ENCODE results near the gene SMG7. TPM values are rescaled to one million over a fixed set of nuclear protein-coding genes. Genes with fewer than 3 reads are reported as not detected.

The SMG7 gene
- total RNA-seq, 1 experiment from 2014 or later = 21.0 TPM

- no peak for DNase-seq (ENCODE audit: low read depth in 1 of 2, low spot score in 2 of 2)
- peaks cover 81% of the 10 kb centered on the region for H3K36me3 ChIP-seq
These were observed 72.4 kb downstream of the SMG7 start for GRCh38 chr1:183544598-183545297.

DNA sequence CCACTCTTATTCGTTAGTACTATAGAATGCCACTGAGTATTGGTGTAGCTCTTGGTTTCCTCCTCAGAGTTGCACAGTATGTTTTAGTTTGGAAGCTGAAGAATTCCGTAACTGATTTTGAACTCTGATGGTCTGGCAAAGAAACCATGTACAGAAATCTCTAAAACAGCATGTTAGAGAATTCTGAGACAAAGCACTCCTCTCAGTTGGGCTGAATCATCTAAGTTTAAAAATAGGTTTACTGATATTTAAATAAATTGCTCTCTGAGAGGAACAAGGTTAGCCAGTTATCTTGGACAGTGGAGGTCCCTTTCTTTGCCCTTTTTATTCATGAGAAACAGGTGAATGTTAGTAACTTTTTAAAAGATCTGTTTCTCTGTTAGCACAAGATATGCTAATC is 74.1 kb downstream of the SMG7 start:
- Histone ChIP-seq H3K27me3 (replicated peaks) (no peaks in the 10 kb centered on the region), H3K9me3 (replicated peaks) (no peaks in the 10 kb centered on the region), H3K4me1 (replicated peaks) (no peaks in the 10 kb centered on the region), H3K27ac (no peak overlapping the region), H3K36me3 (peaks cover 83% of the 10 kb centered on the region), H3K4me3 (no peak overlapping the region)
- DNase-seq (ENCODE audit: low read depth in 1 of 2, low spot score in 2 of 2) = no peak

More at GRCh38 chr1:183544598-183545297, 72.4 kb downstream of the SMG7 start:
- Histone ChIP-seq H3K27me3 (replicated peaks) (no peaks in the 10 kb centered on the region), H3K27ac (no peak overlapping the region), H3K4me1 (replicated peaks) (no peaks in the 10 kb centered on the region), H3K4me3 (no peak overlapping the region), H3K9me3 (replicated peaks) (no peaks in the 10 kb centered on the region)

GRCh38 chr1:183548116-183548515 is 75.8 kb downstream of the SMG7 start:
- DNase-seq (ENCODE audit: low read depth in 1 of 2, low spot score in 2 of 2) = no peak
- Histone ChIP-seq H3K27me3 (replicated peaks) (no peaks in the 10 kb centered on the region), H3K4me3 (no peak overlapping the region), H3K36me3 (peaks cover 88% of the 10 kb centered on the region), H3K9me3 (replicated peaks) (no peaks in the 10 kb centered on the region), H3K27ac (no peak overlapping the region), H3K4me1 (replicated peaks) (no peaks in the 10 kb centered on the region)

DNA sequence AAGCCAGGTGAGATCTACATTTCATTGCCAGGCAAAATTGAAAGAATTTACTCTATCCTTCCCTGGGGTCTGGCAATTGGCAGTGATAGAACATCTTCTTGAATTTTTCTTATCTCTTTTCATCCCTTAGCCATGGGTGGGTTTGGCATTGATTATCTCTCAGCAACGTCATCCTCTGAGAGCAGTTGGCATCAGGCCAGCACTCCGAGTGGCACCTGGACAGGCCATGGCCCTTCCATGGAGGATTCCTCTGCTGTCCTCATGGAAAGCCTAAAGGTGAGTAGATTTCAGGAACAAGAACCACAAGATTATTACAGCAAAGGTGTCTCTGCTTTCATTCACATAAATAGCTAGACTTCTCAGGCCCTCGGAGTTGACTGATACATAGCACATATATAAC is 78.6 kb downstream of the SMG7 start:
- Histone ChIP-seq H3K9me3 (replicated peaks) (no peaks in the 10 kb centered on the region), H3K36me3 (peaks cover 82% of the 10 kb centered on the region), H3K4me1 (replicated peaks) (no peaks in the 10 kb centered on the region), H3K4me3 (no peak overlapping the region), H3K27me3 (replicated peaks) (no peaks in the 10 kb centered on the region), H3K27ac (no peak overlapping the region)
- DNase-seq (ENCODE audit: low read depth in 1 of 2, low spot score in 2 of 2) = no peak

DNA sequence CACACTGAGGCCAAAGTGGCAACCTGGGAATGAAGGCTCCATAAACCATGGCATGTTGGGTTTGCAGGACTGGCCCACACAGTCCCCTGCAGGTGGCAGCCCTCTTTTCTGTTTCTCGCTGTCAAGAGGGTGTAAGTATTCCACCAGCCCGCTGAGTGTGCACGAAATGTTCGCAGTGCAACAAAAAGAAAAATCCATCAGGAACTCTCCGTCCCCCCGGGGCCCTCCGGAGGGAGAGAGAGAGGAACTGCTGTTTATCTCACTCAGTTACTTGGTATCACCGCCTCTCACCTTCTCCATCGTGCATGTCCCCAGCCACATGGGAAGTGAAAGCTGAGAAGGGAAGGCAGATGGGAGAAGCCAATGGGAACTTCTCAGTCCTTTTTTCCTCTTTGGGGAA is 79.6 kb downstream of the SMG7 start:
- DNase-seq (ENCODE audit: low read depth in 1 of 2, low spot score in 2 of 2) = no peak
- Histone ChIP-seq H3K36me3 (peaks cover 75% of the 10 kb centered on the region), H3K4me1 (replicated peaks) (no peaks in the 10 kb centered on the region), H3K27me3 (replicated peaks) (no peaks in the 10 kb centered on the region), H3K9me3 (replicated peaks) (no peaks in the 10 kb centered on the region), H3K4me3 (no peak overlapping the region), H3K27ac (no peak overlapping the region)

GRCh38 chr1:183552441-183552840 is 80.1 kb downstream of the SMG7 start:
- no peak overlapping the region for H3K27ac ChIP-seq
- no peak overlapping the region for H3K4me3 ChIP-seq
- H3K36me3 ChIP-seq = peaks cover 70% of the 10 kb centered on the region
- no peaks in the 10 kb centered on the region for H3K27me3 ChIP-seq (replicated peaks)
- no peak for DNase-seq (ENCODE audit: low read depth in 1 of 2, low spot score in 2 of 2)
- no peaks in the 10 kb centered on the region for H3K9me3 ChIP-seq (replicated peaks)
- no peaks in the 10 kb centered on the region for H3K4me1 ChIP-seq (replicated peaks)

DNA sequence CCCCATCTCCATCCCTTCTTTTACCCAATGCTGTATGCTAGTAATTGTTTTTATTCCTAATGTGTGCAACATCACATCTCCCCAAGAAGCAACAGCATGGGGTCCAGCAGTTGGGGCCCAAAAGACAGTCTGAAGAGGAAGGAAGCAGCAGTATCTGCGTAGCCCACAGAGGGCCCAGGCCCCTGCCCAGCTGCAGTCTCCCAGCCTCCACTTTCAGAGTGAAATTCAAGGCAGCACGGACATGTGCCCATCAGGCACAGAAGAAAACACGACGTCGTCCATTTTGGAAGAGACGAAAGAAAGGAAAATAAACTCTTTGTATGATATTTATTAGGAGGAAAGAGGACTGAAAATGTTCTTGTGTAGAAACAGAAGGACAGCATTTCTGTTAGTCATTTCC is 80.6 kb downstream of the SMG7 start:
- DNase-seq (ENCODE audit: low read depth in 1 of 2, low spot score in 2 of 2) = no peak
- Histone ChIP-seq H3K4me1 (replicated peaks) (no peaks in the 10 kb centered on the region), H3K9me3 (replicated peaks) (no peaks in the 10 kb centered on the region), H3K27me3 (replicated peaks) (no peaks in the 10 kb centered on the region), H3K4me3 (no peak overlapping the region), H3K36me3 (peaks cover 66% of the 10 kb centered on the region), H3K27ac (no peak overlapping the region)

DNA sequence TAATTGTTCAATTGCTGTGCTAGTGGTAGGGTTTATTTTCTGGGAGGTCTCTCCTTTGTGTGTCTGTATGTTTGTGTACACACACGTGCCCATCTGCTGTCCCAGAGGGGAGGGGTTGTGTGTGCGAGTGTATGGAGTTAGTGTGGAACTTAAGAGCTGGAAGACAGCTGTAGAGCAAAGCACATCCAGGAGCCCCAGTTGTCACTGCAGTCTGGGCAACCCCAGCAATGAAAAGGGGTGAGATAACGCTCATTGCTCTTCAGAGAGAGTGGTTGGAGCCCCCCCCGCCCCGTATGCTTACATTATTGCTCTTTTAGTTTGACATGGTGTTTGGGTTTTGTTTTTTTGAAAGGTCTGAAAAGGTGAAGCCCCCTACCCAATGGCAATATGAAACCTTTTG is 81.0 kb downstream of the SMG7 start:
- H3K36me3 ChIP-seq = peaks cover 63% of the 10 kb centered on the region
- H3K9me3 ChIP-seq (replicated peaks) = no peaks in the 10 kb centered on the region
- no peaks in the 10 kb centered on the region for H3K27me3 ChIP-seq (replicated peaks)
- no peak for DNase-seq (ENCODE audit: low read depth in 1 of 2, low spot score in 2 of 2)
- no peak overlapping the region for H3K27ac ChIP-seq
- H3K4me1 ChIP-seq (replicated peaks) = no peaks in the 10 kb centered on the region
- H3K4me3 ChIP-seq = no peak overlapping the region

GRCh38 chr1:183553764-183554163 is 81.5 kb downstream of the SMG7 start:
- Histone ChIP-seq H3K27ac (no peak overlapping the region), H3K27me3 (replicated peaks) (no peaks in the 10 kb centered on the region), H3K36me3 (peaks cover 63% of the 10 kb centered on the region), H3K4me3 (no peak overlapping the region), H3K4me1 (replicated peaks) (no peaks in the 10 kb centered on the region), H3K9me3 (replicated peaks) (no peaks in the 10 kb centered on the region)
- DNase-seq (ENCODE audit: low read depth in 1 of 2, low spot score in 2 of 2) = no peak

- Histone ChIP-seq H3K36me3 (peaks cover 59% of the 10 kb centered on the region), H3K9me3 (replicated peaks) (no peaks in the 10 kb centered on the region), H3K4me3 (no peak overlapping the region), H3K27ac (no peak overlapping the region), H3K27me3 (replicated peaks) (no peaks in the 10 kb centered on the region), H3K4me1 (replicated peaks) (no peaks in the 10 kb centered on the region)
- DNase-seq (ENCODE audit: low read depth in 1 of 2, low spot score in 2 of 2) = no peak
These were observed 82.3 kb downstream of the SMG7 start for GRCh38 chr1:183554577-183554976.

DNA sequence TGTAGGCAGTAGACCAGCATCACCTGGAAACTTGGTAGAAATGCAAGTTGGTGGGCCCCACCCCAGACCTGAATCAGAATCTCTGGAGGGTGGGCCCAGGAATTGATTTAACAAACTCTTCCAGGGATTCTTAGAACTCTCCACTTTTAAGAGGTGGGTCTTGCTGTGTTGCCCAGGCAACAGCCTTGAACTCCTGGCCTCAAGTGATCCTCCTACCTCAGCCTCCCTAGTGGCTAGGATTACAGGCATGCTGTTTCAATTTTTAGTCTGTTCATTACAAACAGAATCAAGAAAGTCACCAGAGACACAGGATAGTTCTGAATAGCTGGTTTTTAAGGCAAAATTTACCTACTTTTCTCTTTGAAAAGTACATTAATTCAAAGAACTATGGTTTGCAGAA is 86.8 kb downstream of the SMG7 start:
- peaks cover 16% of the 10 kb centered on the region for H3K36me3 ChIP-seq
- H3K4me3 ChIP-seq = no peak overlapping the region
- no peak for DNase-seq (ENCODE audit: low read depth in 1 of 2, low spot score in 2 of 2)
- no peak overlapping the region for H3K27ac ChIP-seq
- no peaks in the 10 kb centered on the region for H3K27me3 ChIP-seq (replicated peaks)
- no peaks in the 10 kb centered on the region for H3K4me1 ChIP-seq (replicated peaks)
- H3K9me3 ChIP-seq (replicated peaks) = no peaks in the 10 kb centered on the region

GRCh38 chr1:183562701-183563100 is 90.4 kb downstream of the SMG7 start:
- no peaks in the 10 kb centered on the region; the same call in 1 of the 2 replicates for H3K36me3 ChIP-seq
- H3K27ac ChIP-seq = no peak overlapping the region
- no peaks in the 10 kb centered on the region for H3K4me1 ChIP-seq (replicated peaks)
- H3K9me3 ChIP-seq (replicated peaks) = no peaks in the 10 kb centered on the region
- H3K4me3 ChIP-seq = no peak overlapping the region
- DNase-seq (ENCODE audit: low read depth in 1 of 2, low spot score in 2 of 2) = no peak
- H3K27me3 ChIP-seq (replicated peaks) = no peaks in the 10 kb centered on the region

GRCh38 chr1:183565261-183565660 is 93.0 kb downstream of the SMG7 start:
- Histone ChIP-seq H3K4me3 (no peak overlapping the region), H3K9me3 (replicated peaks) (no peaks in the 10 kb centered on the region), H3K27me3 (replicated peaks) (no peaks in the 10 kb centered on the region), H3K4me1 (replicated peaks) (0 out of 2 replicates have a peak, but pooled peaks cover 8% of the 10 kb centered on the region), H3K36me3 (no peaks in the 10 kb centered on the region; the same call in 1 of the 2 replicates), H3K27ac (no peak overlapping the region)
- DNase-seq (ENCODE audit: low read depth in 1 of 2, low spot score in 2 of 2) = no peak

DNA sequence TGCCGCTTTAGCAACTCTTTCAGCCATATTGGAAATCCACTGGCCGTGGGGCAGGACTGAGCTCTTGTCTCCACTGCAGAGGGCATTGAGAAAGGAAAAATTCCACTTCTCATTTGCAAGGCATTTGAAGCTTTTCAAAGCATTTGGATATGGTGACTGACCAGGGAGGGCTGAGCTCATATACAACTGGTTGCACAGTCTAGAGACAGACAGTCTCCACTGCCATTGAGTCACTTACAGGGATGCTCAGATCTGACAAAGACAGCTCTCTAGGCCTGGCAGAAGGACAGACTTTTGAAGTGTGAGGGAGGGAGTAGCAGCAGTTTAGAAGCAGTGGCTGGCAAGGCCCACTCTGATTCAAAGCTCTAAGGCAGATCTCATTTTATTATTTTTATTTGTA is 93.7 kb downstream of the SMG7 start:
- H3K36me3 ChIP-seq = no peaks in the 10 kb centered on the region
- no peaks in the 10 kb centered on the region for H3K9me3 ChIP-seq (replicated peaks)
- H3K4me1 ChIP-seq (replicated peaks) = 0 out of 2 replicates have a peak, but pooled peaks cover 8% of the 10 kb centered on the region
- no peak overlapping the region for H3K4me3 ChIP-seq
- no peak overlapping the region for H3K27ac ChIP-seq
- no peak for DNase-seq (ENCODE audit: low read depth in 1 of 2, low spot score in 2 of 2)
- H3K27me3 ChIP-seq (replicated peaks) = no peaks in the 10 kb centered on the region

DNA sequence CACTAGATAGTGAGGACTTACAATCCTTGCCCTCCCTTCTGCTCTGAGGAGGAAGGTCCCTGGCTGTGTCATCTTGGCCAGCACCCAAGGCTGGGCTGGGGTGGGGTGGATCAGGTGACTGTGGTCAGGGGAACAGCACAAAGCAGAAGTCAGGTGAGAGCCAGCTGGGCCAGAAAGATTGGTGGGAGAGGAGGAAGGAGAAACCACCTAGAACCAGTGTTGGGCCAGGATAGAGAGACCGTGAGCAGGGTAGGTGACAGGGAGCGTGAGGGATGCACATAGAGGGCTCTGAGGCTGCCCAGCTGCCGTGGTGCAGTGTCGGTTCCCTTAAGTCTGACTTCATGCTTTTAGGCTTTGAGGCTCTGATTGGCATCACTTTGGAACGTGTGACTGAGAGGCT is 95.3 kb downstream of the SMG7 start:
- DNase-seq (ENCODE audit: low read depth in 1 of 2, low spot score in 2 of 2) = no peak
- H3K36me3 ChIP-seq = no peaks in the 10 kb centered on the region
- 0 out of 2 replicates have a peak, but pooled peaks cover 8% of the 10 kb centered on the region for H3K4me1 ChIP-seq (replicated peaks)
- no peaks in the 10 kb centered on the region for H3K27me3 ChIP-seq (replicated peaks)
- H3K4me3 ChIP-seq = no peak overlapping the region
- no peak overlapping the region for H3K27ac ChIP-seq
- no peaks in the 10 kb centered on the region for H3K9me3 ChIP-seq (replicated peaks)
